Measurements from ENCODE around the gene WWOX.

The WWOX gene

DNA sequence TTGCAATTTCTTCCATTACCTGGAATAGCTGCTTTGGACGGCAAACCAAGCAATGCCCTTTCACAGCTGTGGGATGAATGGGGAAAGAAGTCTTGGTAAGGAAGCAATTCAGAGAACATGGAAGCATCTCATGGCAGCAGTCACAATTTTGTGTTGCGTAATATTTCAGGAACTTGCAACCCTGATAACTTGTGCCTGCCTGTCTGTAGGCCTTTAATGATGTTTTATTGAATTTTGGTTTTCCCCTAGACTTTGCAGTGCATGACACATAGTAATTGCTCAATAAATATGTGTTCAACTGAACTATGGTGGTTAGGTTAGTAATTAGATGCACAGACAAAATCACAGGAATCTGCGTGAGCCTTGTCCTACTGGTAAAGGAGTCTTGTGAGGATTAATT lies 439.5 kb downstream of the WWOX start:
- no peak for DNase-seq (ENCODE audit: low read depth)
- no peak for TF ChIP-seq CTCF (IDR thresholded peaks at IDR 0.05; ENCODE audit: control insufficient read depth, extremely low read depth, insufficient read depth)
- no peak overlapping the region for H3K4me3 ChIP-seq (ENCODE audit: low read depth, low read length)

DNA sequence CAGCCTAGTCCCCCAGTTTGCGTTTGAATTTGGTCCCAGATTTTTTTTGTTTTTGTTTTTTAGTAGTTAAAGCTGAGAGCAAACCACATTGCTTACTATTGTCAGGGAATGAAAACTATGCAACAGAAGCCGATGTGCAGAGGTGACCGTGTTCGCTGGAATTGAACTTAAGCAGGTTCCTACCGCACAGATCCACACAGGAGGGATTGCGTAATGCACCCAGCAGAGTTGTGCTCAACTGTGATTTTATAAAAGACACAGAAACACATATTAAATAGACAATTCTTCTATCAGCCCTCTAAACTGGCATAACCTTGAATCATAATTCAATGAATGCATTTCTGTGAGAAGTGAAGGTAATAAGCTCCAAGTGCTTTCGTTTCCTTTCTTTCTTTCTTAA lies 443.0 kb downstream of the WWOX start:
- TF ChIP-seq CTCF (IDR thresholded peaks at IDR 0.05; ENCODE audit: control insufficient read depth, extremely low read depth, insufficient read depth), result no peak

GRCh38 chr16:78543023-78543422 lies 443.6 kb downstream of the WWOX start:
- no peak for DNase-seq (ENCODE audit: low read depth)
- no peak overlapping the region for H3K4me3 ChIP-seq (ENCODE audit: low read depth, low read length)
- no peak for TF ChIP-seq CTCF (IDR thresholded peaks at IDR 0.05; ENCODE audit: control insufficient read depth, extremely low read depth, insufficient read depth)

More for the DNA sequence above, 443.0 kb downstream of the WWOX start:
- DNase-seq (ENCODE audit: low read depth), result no peak
- H3K4me3 ChIP-seq (ENCODE audit: low read depth, low read length), result no peak overlapping the region

DNA sequence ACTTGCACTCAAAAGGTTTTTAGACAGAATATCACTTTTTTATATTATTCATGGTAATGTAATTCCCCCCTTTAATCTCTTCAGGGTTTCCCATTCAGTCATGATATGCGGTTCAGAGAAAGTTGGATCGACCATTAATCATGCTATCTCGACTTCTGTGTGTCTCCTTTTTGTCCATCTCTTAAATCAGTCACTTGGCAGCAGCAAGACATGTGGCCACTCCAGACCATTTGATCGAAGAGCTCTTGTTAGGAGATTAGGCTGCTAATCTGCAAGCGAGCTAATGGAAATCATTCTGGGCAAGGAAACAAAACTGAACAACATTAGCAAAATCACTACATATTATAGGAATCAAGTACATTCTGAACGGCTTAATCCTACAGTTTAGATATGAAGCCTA lies 449.9 kb downstream of the WWOX start:
- no peak for TF ChIP-seq CTCF (IDR thresholded peaks at IDR 0.05; ENCODE audit: control insufficient read depth, extremely low read depth, insufficient read depth)
- DNase-seq (ENCODE audit: low read depth), result no peak
- no peak overlapping the region for H3K4me3 ChIP-seq (ENCODE audit: low read depth, low read length)

DNA sequence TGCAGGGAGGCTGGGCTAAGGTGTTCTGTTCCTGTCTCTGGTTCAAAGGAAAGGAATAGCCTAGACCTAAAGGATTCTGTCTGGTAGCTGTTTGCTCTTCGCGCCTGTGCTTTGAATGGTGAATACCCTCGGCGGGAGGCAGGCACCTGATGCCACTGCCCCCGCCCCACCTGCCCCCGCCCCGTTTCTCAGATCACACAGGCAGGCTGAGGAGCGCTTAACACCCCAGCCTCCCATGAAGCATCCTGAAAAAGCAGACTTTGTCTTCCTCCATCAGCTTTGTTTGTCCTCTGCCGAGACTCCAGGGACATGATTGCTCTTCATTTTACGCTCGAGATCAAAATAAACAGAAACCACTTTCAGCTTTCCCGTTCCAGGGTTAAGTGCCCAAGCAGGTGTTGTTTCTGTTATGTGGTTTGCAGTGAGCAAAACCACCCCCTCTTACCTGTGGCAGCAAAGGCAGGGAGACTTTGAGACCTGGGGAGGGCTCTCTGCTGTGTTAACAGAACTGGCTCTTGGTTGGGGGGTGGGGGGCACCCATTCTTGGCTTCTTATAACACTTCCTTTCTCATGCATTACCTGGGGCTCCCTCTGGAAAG lies 452.1 kb downstream of the WWOX start:
- H3K4me3 ChIP-seq (ENCODE audit: low read depth, low read length), result no peak overlapping the region
- no peak for TF ChIP-seq CTCF (IDR thresholded peaks at IDR 0.05; ENCODE audit: control insufficient read depth, extremely low read depth, insufficient read depth)
- DNase-seq (ENCODE audit: low read depth), result no peak

DNA sequence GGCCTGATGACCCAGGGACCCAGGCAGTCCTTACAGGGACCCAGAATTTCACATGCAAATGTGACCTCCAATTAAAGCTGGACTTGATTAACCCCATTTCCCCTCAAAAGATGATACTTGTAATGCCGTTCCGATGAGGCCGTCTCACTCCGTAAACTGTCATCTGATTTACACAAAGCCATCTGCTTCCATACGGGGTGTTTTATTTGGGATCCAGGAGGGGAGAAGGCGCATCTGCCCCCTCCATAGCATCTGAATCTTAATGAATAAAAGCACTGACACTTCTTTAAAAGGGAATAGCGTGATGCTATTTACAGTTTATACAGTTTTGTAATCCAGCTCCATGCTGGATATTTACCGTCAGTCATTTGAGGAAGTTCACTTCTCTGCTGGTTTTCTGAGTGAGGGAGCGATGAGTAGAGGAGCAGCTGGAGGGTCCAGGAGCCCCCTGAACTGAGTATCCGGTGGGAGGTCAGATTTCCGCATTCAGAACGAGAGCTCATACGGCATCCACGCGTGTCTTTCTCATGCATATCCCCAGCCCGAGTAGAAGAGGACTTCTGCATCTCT lies 452.7 kb downstream of the WWOX start:
- no peak overlapping the region for H3K4me3 ChIP-seq (ENCODE audit: low read depth, low read length)
- TF ChIP-seq CTCF (IDR thresholded peaks at IDR 0.05; ENCODE audit: control insufficient read depth, extremely low read depth, insufficient read depth), result no peak
- DNase-seq (ENCODE audit: low read depth), result no peak

DNA sequence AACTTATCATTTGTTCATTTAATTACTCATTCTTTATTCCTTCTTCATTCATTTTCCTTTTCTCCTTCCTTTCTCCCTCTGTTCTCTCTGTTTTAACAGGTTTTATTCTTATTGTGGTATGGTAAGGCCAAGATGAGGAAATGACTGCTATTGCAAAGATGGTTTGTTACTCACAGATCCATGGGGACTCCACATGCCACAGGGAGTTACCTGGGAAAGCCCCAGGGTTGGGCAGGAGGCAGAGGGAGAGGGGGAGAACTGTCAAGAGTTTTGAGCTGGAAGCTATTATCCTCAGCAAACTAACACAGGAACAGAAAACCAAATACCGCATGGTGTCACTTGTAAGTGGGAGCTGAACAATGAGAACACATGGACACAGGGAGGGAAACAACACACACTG lies 453.3 kb downstream of the WWOX start:
- no peak for DNase-seq (ENCODE audit: low read depth)

More for the DNA sequence above, 453.3 kb downstream of the WWOX start:
- H3K4me3 ChIP-seq (ENCODE audit: low read depth, low read length), result no peak overlapping the region
- no peak for TF ChIP-seq CTCF (IDR thresholded peaks at IDR 0.05; ENCODE audit: control insufficient read depth, extremely low read depth, insufficient read depth)

All from LNCaP clone FGC (cell line).